Progenitor cell of endocrine pancreas (in vitro differentiated cells): Measurements from ENCODE around the gene CLCN2. TPM values are rescaled to one million over a fixed set of nuclear protein-coding genes. Genes with fewer than 3 reads are reported as not detected.

Source experiments
- DNase-seq: peaks from one replicate; pipeline ENCODE4 v3.0.0; 2021; ENCODE audit warnings: low spot score; ENCODE audit not compliant: unreplicated experiment
- H3K27ac Mint-ChIP-seq: 2 replicates; pipeline ENCODE4 v1.8.0; 2021; ENCODE audit warnings: mild to moderate bottlenecking, moderate library complexity, mixed read lengths
- H3K27me3 Mint-ChIP-seq: 2 replicates; pipeline ENCODE4 v1.8.0; 2021; ENCODE audit warnings: mixed read lengths
- H3K36me3 Mint-ChIP-seq: 2 replicates; pipeline ENCODE4 v1.8.0; 2022; ENCODE audit warnings: mixed read lengths; ENCODE audit not compliant: insufficient read depth
- H3K4me1 Mint-ChIP-seq: 2 replicates; pipeline ENCODE4 v1.8.0; 2021; ENCODE audit warnings: low read depth, mixed read lengths
- H3K4me3 Mint-ChIP-seq: 2 replicates; pipeline ENCODE4 v1.8.0; 2021; ENCODE audit warnings: low read depth, mild to moderate bottlenecking, moderate library complexity, mixed read lengths
- H3K9me3 Mint-ChIP-seq: 2 replicates; pipeline ENCODE4 v1.8.0; 2021; ENCODE audit warnings: low read depth, mixed read lengths
- CTCF ChIP-seq: fragments of 200-600 bp; sonication (generic); IDR thresholded peaks from one replicate; pipeline ENCODE4 v1.5.0; 2021; ENCODE audit warnings: antibody characterized with exemption, mild to moderate bottlenecking; ENCODE audit not compliant: unreplicated experiment
- total RNA-seq: library from RNA; stranded (reverse); gene quantifications from 2 replicates; pipeline ENCODE4 v1.2.1, GENCODE V29; 2021

Gene CLCN2
- total RNA-seq, 1 donor from 2014 or later = 21.9 TPM

- Mint-ChIP-seq H3K4me3 (no peak overlapping the region), H3K27me3 (peaks cover 42% of the 10 kb centered on the region), H3K4me1 (peaks cover 24% of the 10 kb centered on the region), H3K36me3 (no peaks in the 10 kb centered on the region), H3K9me3 (no peaks in the 10 kb centered on the region), H3K27ac (no peak overlapping the region)
- DNase-seq = peak; percentile 46
- TF ChIP-seq CTCF = no peak
Observed at GRCh38 chr3:184380185-184380626, 18.8 kb upstream of the CLCN2 start.

DNA sequence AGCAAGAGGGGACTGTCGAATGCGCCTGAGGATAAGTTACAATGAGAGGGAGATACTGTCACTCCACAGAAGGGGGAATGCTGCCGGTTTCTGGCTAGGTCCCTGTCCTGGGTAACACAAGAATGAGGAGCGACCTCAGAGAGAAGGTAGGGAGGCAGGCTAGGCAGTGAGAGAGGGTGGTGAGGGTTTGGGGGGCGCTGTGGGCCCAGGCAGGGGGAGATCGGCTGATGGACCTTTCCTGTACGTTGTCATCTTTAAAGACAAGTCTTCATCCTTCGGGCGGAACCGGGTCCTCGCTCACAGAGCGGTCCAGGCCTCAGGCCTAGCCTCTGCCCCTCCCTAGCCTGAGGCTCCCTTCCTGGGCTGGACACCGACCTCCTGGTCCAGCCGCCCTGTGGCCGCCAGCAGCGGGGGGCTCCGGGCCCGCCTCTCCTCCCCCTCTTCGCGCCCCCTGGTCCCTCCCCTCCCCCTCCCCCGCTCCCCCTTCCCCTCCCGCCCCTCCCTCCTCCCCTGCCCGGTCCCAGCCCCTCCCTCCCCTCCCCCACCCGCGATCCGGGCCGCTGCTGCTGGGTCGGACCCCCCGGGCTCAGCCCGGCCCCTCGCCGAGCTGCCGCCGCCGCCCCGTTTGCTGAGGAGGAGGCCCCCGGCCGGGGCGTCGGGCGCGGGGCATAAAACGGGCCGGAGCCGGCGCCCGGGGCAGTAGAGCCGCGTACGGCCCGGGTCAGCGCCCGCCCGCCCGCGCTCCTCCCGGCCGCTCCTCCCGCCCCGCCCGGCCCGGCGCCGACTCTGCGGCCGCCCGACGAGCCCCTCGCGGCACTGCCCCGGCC, 18.2 kb upstream of the CLCN2 start, which contains the start of gene CHRD:
Gene CHRD, plus strand, starts transcription at position 697 of the 827 bp plus-strand sequence. CDS start 265 bp downstream, outside the sequence.
- Mint-ChIP-seq H3K9me3 (no peaks in the 10 kb centered on the region), H3K36me3 (peaks cover 3% of the 10 kb centered on the region), H3K4me1 (peaks cover 24% of the 10 kb centered on the region), H3K27me3 (peaks cover 40% of the 10 kb centered on the region), H3K4me3 (peak within 1 kb of the TSS; percentile 80), H3K27ac (peak within 1 kb of the TSS; percentile 18)
- DNase-seq = no peak
- TF ChIP-seq CTCF = no peak

DNA sequence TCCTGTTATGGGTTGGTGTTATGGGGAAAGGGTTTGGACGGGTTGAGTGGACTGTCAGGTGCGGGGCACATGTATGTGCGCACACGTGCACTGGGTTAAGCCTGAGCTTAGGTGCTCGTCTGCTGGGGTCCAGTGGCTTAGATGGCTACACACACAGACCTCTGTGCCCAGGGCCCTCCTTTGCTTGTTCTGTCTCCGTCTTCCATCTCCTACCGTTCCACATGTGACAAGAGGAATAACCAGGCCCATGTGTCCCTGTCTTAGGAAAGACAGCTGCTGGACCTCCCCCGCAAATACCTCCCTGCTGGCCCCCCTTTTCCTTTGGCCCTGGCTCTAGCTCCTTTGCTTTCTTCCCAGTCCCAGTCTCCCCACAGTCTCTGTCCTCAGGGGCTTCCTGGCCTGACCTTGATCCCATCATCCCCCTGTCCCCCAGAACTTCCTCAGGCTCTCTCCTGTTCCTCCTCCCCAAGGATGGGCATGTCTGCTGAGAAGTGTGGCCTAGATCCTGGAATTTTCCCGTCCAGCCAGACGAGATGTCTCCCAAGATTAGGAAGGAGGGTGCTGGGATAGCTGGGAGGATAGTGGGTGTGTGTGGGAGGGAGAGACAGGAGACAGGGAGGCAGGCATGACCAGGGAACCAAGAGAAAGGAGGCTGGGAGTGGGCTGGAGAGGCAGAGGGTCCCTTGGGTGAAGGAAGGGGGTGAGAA, 17.4 kb upstream of the CLCN2 start:
- DNase-seq = no peak
- Mint-ChIP-seq H3K36me3 (peaks cover 3% of the 10 kb centered on the region), H3K27me3 (peaks cover 34% of the 10 kb centered on the region), H3K9me3 (no peaks in the 10 kb centered on the region), H3K4me3 (peak overlapping the region; percentile 80), H3K4me1 (peaks cover 24% of the 10 kb centered on the region), H3K27ac (peak overlapping the region; percentile 18)
- no peak for TF ChIP-seq CTCF

GRCh38 chr3:184377882-184378445, 16.6 kb upstream of the CLCN2 start, which contains the start of gene THPO:
THPO (minus strand) TSS chr3:184378207; CDS start chr3:184376259, 1,948 bp downstream.
- Mint-ChIP-seq H3K27ac (peak within 1 kb of the TSS; percentile 89), H3K27me3 (peaks cover 30% of the 10 kb centered on the region), H3K4me1 (peaks cover 24% of the 10 kb centered on the region), H3K36me3 (peaks cover 3% of the 10 kb centered on the region), H3K9me3 (no peaks in the 10 kb centered on the region), H3K4me3 (peak within 1 kb of the TSS; percentile 80)
- no peak for TF ChIP-seq CTCF
- no peak for DNase-seq

DNA sequence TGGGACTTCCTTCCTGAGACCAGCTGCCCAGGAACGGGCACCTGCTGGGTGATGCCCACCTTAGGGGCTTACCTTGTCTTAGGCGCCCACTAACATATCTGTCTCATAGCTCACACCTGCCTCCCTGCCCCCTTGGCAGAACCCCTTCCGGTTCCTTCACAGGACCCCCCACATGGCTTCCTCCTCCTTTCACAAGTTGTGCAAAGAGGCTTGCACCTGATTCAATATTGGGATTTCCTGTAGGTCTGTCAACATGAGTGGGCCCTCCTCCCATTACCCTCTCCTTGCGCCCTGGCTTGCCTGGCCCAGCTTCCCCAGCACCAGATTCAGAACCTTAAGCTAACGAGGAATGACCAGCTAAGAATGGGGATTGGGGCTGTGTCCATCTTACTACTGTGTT, 16.0 kb upstream of the CLCN2 start:
- DNase-seq = no peak
- Mint-ChIP-seq H3K4me1 (peaks cover 24% of the 10 kb centered on the region), H3K36me3 (peaks cover 3% of the 10 kb centered on the region), H3K4me3 (peak overlapping the region; percentile 80), H3K27me3 (peaks cover 24% of the 10 kb centered on the region), H3K9me3 (no peaks in the 10 kb centered on the region), H3K27ac (peak overlapping the region; percentile 89)
- TF ChIP-seq CTCF = no peak
